Choroid plexus epithelial cell (primary cell): ENCODE results near the gene FARP1.

Experiments used
- DNase-seq: peaks from one replicate; pipeline ENCODE4 v3.0.0-alpha.2; 2010; ENCODE audit warnings: low read depth
- H3K4me3 ChIP-seq: 2 replicates; pipeline ENCODE4 v1.5.1; 2011; ENCODE audit warnings: low read depth, mild to moderate bottlenecking, control low read depth, low read length, moderate library complexity
- TF ChIP-seq, protein P1 (sequence below): conservative IDR thresholded peaks from 2 replicates; pipeline ENCODE4 v1.5.1; 2011; ENCODE audit warnings: low read depth, mild to moderate bottlenecking, control low read depth, inconsistent platforms, low read length, moderate library complexity

The FARP1 gene

DNA sequence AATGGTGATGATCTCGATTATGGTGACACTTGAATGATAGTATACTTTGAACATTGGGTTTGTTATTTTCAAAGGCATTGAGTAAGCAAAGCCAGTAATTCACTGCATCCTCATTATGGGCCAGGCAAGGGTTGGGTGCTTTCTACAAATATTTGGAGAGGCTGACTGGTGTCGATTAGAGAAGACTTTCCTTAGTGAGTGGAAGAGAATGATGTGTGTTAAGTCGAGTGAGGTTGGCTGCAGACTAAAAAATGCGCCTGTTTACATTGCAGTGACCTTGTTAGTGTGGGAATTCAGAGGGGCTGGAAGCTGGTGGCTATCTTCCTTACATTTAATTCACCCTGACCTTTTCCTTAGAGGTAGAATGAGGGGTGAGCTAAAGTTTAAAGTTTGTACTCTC, 56.6 kb downstream of the FARP1 start:
- TF ChIP-seq, protein P1, sequence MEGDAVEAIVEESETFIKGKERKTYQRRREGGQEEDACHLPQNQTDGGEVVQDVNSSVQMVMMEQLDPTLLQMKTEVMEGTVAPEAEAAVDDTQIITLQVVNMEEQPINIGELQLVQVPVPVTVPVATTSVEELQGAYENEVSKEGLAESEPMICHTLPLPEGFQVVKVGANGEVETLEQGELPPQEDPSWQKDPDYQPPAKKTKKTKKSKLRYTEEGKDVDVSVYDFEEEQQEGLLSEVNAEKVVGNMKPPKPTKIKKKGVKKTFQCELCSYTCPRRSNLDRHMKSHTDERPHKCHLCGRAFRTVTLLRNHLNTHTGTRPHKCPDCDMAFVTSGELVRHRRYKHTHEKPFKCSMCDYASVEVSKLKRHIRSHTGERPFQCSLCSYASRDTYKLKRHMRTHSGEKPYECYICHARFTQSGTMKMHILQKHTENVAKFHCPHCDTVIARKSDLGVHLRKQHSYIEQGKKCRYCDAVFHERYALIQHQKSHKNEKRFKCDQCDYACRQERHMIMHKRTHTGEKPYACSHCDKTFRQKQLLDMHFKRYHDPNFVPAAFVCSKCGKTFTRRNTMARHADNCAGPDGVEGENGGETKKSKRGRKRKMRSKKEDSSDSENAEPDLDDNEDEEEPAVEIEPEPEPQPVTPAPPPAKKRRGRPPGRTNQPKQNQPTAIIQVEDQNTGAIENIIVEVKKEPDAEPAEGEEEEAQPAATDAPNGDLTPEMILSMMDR, result no peak
- no peak for DNase-seq
- H3K4me3 ChIP-seq, result no peak overlapping the region

DNA sequence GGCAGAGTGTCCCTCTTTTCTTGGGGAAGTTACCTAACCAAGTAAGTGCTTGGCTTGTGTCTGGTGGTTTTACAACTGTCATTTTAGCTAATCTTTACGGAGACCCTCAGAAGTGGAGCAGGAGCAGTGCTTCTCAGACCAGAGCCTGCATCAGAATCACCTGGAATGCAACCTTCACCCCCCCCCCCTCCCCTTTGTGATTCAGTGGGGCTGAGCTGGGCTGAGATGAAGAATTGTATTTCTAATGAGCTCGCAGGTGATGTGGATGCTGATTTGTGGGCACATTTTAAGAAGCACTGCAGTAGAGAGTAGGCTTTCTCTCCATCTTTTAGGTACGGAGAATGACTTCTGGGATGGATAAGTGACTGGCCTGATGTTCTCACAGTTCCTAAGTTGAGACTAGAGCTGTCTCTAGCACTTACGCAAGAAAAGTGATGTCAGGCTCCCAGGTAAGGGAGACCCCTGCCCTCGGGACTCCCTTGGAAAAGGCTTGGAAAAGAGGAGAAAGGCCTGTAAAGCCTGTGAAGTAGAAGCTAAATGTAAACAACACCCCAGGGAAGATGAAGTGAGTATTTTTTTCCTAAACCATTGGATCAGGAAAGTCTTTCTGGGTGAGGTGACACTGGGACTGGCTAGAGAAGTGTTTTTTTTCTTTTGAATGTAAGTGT, 57.5 kb downstream of the FARP1 start:
- no peak for DNase-seq
- H3K4me3 ChIP-seq, result no peak overlapping the region
- TF ChIP-seq, protein P1, result no peak

DNA sequence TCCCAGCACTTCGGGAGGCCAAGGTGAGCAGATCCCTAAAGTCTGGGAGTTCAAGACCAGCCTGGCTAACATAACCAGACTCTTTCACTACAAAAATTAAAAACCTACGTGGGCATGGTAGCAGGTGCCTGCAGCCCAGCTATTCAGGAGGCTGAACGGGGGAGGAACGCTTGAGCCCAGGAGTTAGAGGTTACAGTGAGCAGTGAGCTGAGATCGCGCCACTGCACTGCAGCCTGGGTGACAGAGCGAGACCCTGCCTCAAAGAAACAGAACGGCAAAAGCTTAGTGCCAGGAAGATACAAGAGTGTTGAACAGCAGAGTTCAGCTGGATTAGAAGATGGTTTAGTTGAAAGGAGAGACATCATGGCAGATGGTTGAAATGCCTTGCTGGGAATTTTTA, 58.3 kb downstream of the FARP1 start:
- no peak overlapping the region for H3K4me3 ChIP-seq
- DNase-seq, result no peak
- TF ChIP-seq, protein P1, result no peak

DNA sequence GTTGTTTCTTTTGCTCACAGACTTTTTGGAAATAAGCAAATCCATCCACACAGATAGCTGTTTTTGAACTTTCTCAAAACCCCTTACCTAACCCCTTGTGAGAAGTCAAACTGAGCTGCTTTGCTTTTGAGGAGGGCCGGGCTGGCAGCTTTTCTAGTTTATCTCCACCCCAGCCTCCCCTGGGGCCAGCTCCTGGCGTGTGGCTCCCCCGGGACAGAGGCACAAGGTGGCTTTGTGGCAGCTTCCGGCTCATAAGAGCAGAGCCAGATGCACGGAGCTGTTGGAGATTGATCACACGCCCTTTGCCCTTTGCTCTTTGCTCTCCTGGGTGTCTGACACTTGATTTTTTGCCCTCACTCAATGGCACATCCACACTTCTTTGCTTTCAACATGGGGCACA, 59.1 kb downstream of the FARP1 start:
- no peak for DNase-seq
- TF ChIP-seq, protein P1, result no peak
- H3K4me3 ChIP-seq, result no peak overlapping the region

DNA sequence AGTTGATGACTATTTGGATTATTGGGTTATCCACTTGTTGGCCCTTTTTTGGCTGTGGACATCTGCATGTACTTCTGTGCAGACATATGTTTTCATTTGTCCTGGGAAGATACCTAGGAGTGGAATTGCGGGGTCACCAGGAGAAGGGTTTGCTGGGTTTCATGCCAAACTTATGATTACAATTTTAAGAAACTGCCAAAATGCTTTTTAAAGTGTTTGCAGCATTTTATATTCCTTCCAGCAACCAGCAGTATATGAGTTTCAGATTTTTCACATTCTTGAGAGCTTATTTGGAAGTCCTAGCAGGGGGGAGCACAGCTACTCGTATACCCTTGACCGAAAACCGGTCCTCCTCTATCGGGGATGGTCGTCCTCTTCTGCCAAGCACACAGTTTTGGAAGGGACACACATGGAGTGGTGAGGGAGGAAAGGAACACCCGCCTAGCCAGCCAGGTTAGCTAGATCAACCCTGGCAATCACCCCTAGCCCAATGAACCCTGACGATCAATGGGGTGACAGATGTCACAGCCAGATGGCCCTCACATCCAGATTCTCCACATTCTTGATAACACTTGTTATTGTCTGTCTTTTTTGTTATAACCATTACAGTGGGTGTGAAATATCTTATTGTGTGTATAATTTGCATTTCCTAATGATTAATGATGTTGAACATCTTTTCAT, 60.9 kb downstream of the FARP1 start:
- H3K4me3 ChIP-seq, result no peak overlapping the region
- no peak for DNase-seq
- TF ChIP-seq, protein P1, result no peak

DNA sequence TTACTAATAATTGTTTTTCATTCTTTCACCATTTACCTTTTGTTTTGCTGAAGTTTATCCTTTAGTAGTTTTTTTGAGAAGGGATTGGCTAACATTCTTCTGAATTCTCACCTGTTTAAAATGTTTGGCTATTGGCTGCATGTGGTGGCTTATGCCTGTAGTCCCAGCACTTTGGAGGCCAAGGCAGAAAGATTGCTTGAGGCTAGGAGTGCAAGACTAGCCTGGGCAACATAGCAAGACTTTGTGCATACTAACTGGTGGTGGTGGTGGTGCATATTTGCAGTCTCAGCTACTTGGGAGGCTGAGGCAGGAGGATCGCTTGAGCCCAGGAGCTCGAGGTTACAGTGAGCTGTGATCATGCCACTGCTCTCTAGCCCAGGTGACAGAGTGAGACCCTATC, 61.7 kb downstream of the FARP1 start:
- TF ChIP-seq, protein P1, result no peak
- no peak overlapping the region for H3K4me3 ChIP-seq
- no peak for DNase-seq

DNA sequence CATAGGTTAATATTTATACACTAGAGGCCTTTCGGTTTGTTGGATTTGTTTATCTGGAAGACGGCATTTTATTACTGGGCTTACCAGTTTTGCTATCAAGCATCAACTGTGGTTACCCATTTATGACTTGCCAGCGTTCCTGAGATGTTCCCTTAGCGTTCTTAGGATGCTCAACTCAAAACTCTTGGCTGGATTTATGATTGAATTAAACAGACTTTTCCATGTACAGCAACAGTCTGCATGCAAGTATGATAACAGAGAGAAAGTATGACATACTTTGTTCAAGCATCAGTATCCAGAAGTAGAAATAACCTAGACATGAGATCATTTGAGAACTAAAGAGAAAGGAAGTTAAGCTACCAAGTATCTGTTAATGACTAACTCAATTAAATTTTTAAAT, 64.1 kb downstream of the FARP1 start:
- TF ChIP-seq, protein P1, result no peak
- peak; percentile 94 for DNase-seq
- no peak overlapping the region for H3K4me3 ChIP-seq
